Aorta (tissue), 5 donors: ENCODE results near the gene RABGEF1. TPM values are rescaled to one million over a fixed set of nuclear protein-coding genes. Genes with fewer than 3 reads are reported as not detected.
"Not testable (repeated sequence)": the region's sequence is repeated elsewhere in the genome, so short reads cannot be mapped to it uniquely, and the experiment has no call there.

Source experiments
- ATAC-seq: fragments of 200-7000 bp; cut with Tn5 transposase; one replicate; pipeline ENCODE4 v1.9.1; 2022; ENCODE audit warnings: moderate library complexity; ENCODE audit not compliant: low FRiP score
- DNase-seq, 2 donors: peaks; one replicate each; pipeline ENCODE4 v3.0.0-alpha.2; 2020
- H3K27ac ChIP-seq, 2 donors: one replicate each; pipeline ENCODE4 v1.5.1; 2013; ENCODE audit warnings: low read length in 2 of 2, mild to moderate bottlenecking in 2 of 2, moderate library complexity in 2 of 2, control low read depth in 1 of 2, inconsistent platforms in 1 of 2, low read depth in 1 of 2
- H3K27me3 ChIP-seq, 2 donors: one replicate each; pipeline ENCODE4 v1.6.1; 2013; ENCODE audit warnings: control low read depth in 1 of 2, low read length in 1 of 2, mild to moderate bottlenecking in 1 of 2, moderate library complexity in 1 of 2; ENCODE audit not compliant: insufficient read depth in 2 of 2, control insufficient read depth in 1 of 2
- H3K36me3 ChIP-seq, 2 donors: one replicate each; pipeline ENCODE4 v1.6.1; 2013; ENCODE audit warnings: control low read depth in 1 of 2, low read length in 1 of 2, mild to moderate bottlenecking in 1 of 2; ENCODE audit not compliant: insufficient read depth in 2 of 2, control insufficient read depth in 1 of 2
- H3K4me1 ChIP-seq, 2 donors: one replicate each; pipeline ENCODE4 v1.6.1; 2013; ENCODE audit warnings: low read length in 2 of 2, control low read depth in 1 of 2, mild to moderate bottlenecking in 1 of 2, moderate library complexity in 1 of 2; ENCODE audit not compliant: insufficient read depth in 2 of 2, control insufficient read depth in 1 of 2
- H3K4me3 ChIP-seq, 2 donors: one replicate each; pipeline ENCODE4 v1.5.1; 2013; ENCODE audit warnings: low read length in 2 of 2, control low read depth in 1 of 2, mild to moderate bottlenecking in 1 of 2
- H3K9me3 ChIP-seq: one replicate; pipeline ENCODE4 v1.6.1; 2013; ENCODE audit warnings: mild to moderate bottlenecking, low read length; ENCODE audit not compliant: control insufficient read depth
- WGBS, 2 donors: extraction: QIAGEN DNeasy Blood & Tissue Kit; methylation state at CpG; one replicate each; pipeline ENCODE4 v1.1.7; 2013; 5-methylcytosine and 5-hydroxymethylcytosine counted together
- intact Hi-C, 2 donors: fragments of 100-400 bp; cut with DNase I; formaldehyde crosslinking; loops; one replicate each; pipeline versions ENCODE4 v1.14.2 to v1.15.0; 2022
- polyA plus RNA-seq, 2 donors: library from polyadenylated mRNA; stranded (reverse); fragments of 200-250 nt; gene quantifications; one replicate each; pipeline ENCODE4 v1.2.3, GENCODE V29; 2013
- total RNA-seq, 2 donors: library from RNA; stranded (reverse); fragmentation: NEBNext Ultra II Directional; extraction: Animal tissue kit (Norgen Biotek cat#: 25700); gene quantifications; one replicate each; pipeline ENCODE4 v1.2.1, GENCODE V29; 2021
- donor health status: healthy with polysubstance abuse.
- donor health status: Bipolar disorder and iron deficiency.
- donor health status: DM: no; HTN: no; CAD: no.
- donor health status: DM: no; HTN: no; CAD: no.
- donor health status: DM: yes; HTN: yes; CAD: no.

The RABGEF1 gene
- total and polyA plus RNA-seq, 4 donors = 8.9 to 38.0 (median 25.6) TPM

DNA sequence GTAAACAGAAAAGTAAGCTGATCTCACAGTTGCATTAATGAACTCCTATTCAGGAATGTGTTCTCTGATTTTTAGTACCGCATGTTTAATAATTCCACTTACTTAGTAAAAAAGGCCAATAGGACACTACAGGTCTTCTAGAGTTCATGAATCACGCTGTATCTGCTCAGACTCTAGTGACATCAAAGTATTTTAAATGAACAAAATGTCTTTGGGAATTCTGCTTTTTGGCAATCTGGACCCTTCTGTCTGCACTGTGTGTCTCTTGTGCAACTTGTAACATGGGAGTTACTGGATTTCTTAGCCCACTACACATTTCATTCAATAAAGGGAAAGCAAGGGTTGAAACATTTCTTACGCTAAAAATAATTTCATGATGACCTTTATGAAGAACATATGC lies 50.2 kb downstream of the RABGEF1 start:
- intact Hi-C loops = no loop called here
- Histone ChIP-seq H3K27ac (no peak overlapping the region), H3K36me3 (peaks cover 4 to 13% of the 10 kb centered on the region in 2 donors), H3K9me3 (no peaks in the 10 kb centered on the region), H3K27me3 (no peaks in the 10 kb centered on the region), H3K4me1 (no peaks in the 10 kb centered on the region), H3K4me3 (no peak overlapping the region)
- no peak for DNase-seq
- no peak for ATAC-seq
- WGBS, 2 donors = 90 to 94% methylated on average over 3 of the region's 3 CpGs

DNA sequence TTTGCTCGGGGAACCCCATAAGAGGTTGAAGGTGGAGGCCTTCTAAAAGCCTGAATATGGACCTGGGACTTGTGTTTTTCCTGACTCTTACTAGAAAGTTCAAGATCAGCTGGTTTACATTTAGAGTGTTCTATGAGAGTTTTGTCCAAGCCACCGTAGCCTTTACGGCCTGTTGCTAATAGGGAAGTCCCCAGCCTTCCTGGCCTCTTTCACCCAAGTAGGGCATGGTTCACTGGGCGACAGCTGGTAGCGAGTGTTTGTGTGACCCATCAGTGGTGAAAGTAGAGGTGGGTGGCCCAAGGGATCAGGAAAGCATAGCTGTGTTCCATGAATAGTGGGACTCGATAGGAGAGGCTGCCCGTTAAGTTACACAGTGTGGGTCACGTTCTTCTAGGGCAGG lies 60.1 kb downstream of the RABGEF1 start:
- Histone ChIP-seq H3K9me3 (no peaks in the 10 kb centered on the region), H3K27me3 (no peaks in the 10 kb centered on the region), H3K4me3 (no peak overlapping the region), H3K27ac (no peak overlapping the region), H3K4me1 (no peaks in the 10 kb centered on the region), H3K36me3 (peaks cover 4 to 11% of the 10 kb centered on the region in 2 donors)
- no peak for DNase-seq
- ATAC-seq = no peak
- 87 to 89% methylated on average over 8 of the region's 8 CpGs for WGBS, 2 donors
- intact Hi-C loops = no loop called here

DNA sequence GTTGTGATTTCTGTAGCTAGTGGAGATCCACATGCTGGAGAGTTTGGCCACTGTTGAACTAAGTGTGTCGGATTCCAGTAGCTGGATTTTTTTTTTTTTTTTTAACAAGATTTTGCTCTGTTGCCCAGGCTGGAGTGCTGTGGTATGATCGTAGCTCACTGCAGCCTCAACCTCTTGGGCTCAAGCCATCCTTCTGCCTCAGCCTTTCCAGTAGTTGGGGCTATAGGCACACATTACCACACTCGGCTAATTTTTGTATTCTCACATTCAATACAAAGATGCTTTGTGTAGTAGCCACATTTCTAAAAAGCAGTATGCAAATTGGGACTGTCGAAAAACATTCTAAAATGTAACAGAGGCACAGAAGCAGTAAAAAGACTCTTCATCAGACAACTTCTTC lies 63.5 kb downstream of the RABGEF1 start:
- Histone ChIP-seq H3K36me3 (peaks cover 8 to 17% of the 10 kb centered on the region in 2 donors), H3K27ac (no peak overlapping the region), H3K4me1 (no peaks in the 10 kb centered on the region), H3K27me3 (no peaks in the 10 kb centered on the region), H3K9me3 (no peaks in the 10 kb centered on the region), H3K4me3 (no peak overlapping the region)
- DNase-seq = no peak
- no peak for ATAC-seq
- WGBS, 2 donors = 49 to 50% methylated on average over 4 of the region's 4 CpGs
- intact Hi-C loops = no loop called here

DNA sequence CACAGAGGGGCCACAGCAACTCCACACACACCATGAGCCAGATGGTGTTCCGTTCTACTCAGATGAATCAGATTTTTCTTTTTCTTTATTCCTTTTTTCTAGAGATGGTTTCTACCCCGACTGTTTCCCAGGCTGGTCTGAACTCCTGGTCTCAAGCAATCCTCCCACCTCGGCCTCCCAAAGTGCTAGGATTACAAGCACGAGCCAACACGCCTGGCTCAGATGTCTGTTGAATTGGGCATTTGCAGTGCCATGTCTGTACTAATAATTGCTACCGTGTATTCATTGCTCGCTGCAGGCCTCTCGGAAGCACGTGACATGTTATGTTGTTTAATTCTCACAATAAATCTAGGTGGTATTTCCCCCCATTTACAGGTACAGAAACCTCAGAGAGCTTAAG lies 67.2 kb downstream of the RABGEF1 start:
- H3K4me3 ChIP-seq = no peak overlapping the region
- no peaks in the 10 kb centered on the region for H3K9me3 ChIP-seq
- DNase-seq (peak in 1 of 2 donors; percentile 30), ATAC-seq (no peak)
- intact Hi-C loops = no loop called here
- no peak overlapping the region for H3K27ac ChIP-seq
- WGBS, 2 donors = 92% methylated on average over 9 of the region's 9 CpGs
- H3K27me3 ChIP-seq = no peaks in the 10 kb centered on the region
- H3K36me3 ChIP-seq = peaks cover 8 to 15% of the 10 kb centered on the region in 2 donors
- no peaks in the 10 kb centered on the region for H3K4me1 ChIP-seq

DNA sequence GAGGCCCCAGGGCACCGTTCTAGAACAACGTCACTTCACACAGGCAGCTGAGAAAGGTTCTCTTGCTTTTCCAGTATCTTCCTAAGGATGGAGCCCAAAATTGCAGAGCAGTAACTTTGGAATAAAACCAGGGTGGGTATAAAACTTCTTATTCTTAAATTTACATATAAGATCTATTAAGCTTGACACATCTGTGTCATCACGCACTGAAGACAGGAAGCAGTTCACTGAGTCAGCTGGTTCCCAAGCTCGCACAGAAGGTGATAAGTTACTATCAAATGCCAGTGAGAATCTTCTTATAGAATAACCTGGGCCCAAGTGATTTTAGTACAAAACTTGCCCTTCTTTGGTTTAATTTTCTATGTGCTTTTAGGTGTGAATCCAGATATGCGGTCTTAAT lies 70.2 kb downstream of the RABGEF1 start:
- peak in 1 of 2 donors; percentile 27 for DNase-seq

DNA sequence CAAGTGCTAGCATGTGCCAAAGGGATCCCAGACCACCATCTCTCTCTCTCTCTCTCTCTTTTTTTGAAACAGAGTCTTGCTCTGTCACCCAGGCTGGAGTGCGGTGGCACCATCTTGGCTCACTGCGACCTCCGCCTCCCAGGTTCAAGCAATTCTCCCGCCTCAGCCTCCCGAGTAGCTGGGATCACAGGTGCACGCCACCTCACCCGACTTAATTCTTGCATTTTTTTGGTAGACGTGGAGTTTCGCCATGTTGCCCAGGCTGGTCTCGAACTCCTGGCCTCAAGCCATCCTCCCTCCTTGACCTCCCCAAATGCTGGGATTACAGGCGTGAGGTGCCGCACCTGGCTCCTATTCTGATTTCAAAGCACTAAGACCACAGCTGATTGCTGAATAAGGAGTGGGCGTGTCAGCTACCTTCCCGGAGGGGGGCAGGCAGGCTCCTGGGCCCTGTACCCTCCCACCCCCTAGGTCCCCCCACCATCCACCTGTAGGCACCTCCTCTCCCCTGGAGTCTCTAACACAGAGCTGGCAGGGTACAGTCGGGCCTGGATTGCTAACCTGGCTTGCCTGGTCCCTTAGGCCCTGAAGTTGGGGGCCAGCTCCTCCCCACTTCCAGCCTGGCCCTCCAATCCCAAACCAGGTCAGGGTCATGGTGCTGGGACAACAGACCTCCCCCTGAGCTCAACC lies 74.8 kb downstream of the RABGEF1 start:
- peak in 1 of 2 donors; percentile 60 for DNase-seq
- 89 to 92% methylated on average over 15 of the region's 15 CpGs for WGBS, 2 donors
- H3K9me3 ChIP-seq, intact Hi-C loops, H3K36me3 ChIP-seq, ATAC-seq, H3K4me3 ChIP-seq, H3K27ac ChIP-seq, H3K27me3 ChIP-seq, H3K4me1 ChIP-seq: not testable (repeated sequence)

More for the DNA sequence above, 70.2 kb downstream of the RABGEF1 start:
- ATAC-seq = no peak
- WGBS, 2 donors = 89 to 95% methylated on average over 5 of the region's 5 CpGs
- Histone ChIP-seq H3K27ac (no peak overlapping the region), H3K9me3 (no peaks in the 10 kb centered on the region), H3K36me3 (peaks cover 6 to 15% of the 10 kb centered on the region in 2 donors), H3K27me3 (no peaks in the 10 kb centered on the region), H3K4me3 (no peak overlapping the region), H3K4me1 (no peaks in the 10 kb centered on the region)
- intact Hi-C loops = no loop called here

DNA sequence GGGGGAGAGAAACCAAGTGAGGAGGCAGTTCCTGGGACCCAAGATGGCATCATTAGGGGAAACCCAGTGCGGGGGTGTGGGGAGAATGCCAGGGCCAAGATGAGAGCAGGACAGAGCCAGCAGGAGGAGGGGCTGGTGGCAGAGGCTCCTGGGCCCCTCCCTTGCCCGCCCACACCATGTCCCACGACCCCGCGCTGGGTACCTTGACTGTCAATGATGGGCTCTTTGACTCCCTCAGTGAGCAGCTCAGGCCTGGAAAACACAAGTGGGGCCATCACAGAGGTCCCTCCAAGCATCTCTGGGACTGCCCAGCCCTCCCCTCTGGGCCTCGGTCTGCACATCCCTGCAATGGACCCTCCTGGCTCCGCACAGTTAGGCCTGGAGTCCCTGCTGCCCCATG lies 75.4 kb downstream of the RABGEF1 start:
- intact Hi-C loops = no loop called here
- Histone ChIP-seq H3K36me3 (no peaks in the 10 kb centered on the region), H3K4me3 (no peak overlapping the region), H3K9me3 (no peaks in the 10 kb centered on the region), H3K4me1 (no peaks in the 10 kb centered on the region), H3K27ac (no peak overlapping the region), H3K27me3 (no peaks in the 10 kb centered on the region)
- peak in 1 of 2 donors; percentile 64 for DNase-seq
- WGBS, 2 donors = 87 to 94% methylated on average over 6 to 7 of the region's 7 CpGs
- no peak for ATAC-seq

DNA sequence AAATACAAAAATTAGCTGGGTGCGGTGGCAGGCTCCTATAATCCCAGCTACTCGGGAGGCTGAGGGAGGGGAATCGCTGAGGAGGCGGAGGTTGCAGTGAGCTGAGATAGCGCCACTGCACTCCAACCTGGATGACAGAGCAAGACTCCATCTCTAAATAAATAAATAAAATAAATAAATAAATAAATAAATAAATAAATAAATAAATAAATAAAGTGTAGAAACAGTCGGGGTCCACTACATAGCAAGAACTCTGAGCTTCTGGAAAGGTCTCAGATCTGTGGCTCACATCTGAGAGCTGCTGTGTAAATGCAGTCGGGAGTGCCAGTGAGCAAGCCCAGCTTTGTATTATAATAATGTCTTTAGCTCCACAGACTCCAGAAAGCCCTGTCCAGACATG lies 76.1 kb downstream of the RABGEF1 start:
- H3K36me3 ChIP-seq, H3K27ac ChIP-seq, ATAC-seq, H3K4me1 ChIP-seq, intact Hi-C loops, H3K9me3 ChIP-seq, DNase-seq, H3K27me3 ChIP-seq, H3K4me3 ChIP-seq: not testable (repeated sequence)
- WGBS, 2 donors = 86% methylated on average over 7 of the region's 7 CpGs

DNA sequence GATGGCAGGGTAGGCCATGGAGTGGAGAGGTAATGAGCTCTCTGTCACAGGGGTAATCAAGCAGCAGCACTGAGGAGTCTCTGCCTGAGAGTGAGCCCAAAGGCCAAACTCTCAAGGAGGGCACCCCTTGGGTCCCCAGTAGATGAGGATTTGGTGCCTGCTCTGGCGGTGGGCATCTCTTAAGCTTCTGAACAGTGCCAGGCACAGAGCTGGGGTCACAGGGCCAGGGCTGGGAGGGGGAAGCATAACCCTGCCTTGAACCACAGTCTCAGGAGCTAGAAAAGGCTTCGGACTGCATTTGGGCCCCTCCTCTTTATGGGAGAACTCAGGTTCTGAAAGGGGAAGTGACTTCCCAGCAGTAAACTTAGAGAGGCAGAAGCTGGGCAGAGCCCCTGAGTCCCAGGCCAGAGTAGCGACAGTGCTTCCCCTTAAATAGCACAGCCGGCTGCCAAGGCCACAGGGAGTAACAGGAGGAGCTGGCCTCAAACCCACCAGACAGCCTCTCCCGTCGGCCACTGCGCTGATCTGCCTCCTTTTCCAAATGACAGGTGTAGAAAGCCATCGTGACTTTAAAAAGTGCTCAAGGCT lies 76.8 kb downstream of the RABGEF1 start:
- H3K27ac ChIP-seq, H3K9me3 ChIP-seq, H3K4me1 ChIP-seq, ATAC-seq, H3K27me3 ChIP-seq, H3K36me3 ChIP-seq, intact Hi-C loops, H3K4me3 ChIP-seq: not testable (repeated sequence)
- DNase-seq = peak in 1 of 2 donors; percentile 45
- 66% methylated on average over 6 to 7 of the region's 8 CpGs for WGBS, 2 donors
